Measurements from ENCODE around the gene SYNE1. TPM values are rescaled to one million over a fixed set of nuclear protein-coding genes. Genes with fewer than 3 reads are reported as not detected.
A peak's percentile ranks its signal among the peaks of the same experiment; 100 is the strongest.

The SYNE1 gene
- total RNA-seq, 1 experiment from 2014 or later: 6.5 TPM

- no peak overlapping the region for H3K4me3 Mint-ChIP-seq
- H3K27ac Mint-ChIP-seq: no peak overlapping the region
- DNase-seq (ENCODE audit: low spot score): no peak
- H3K27me3 Mint-ChIP-seq (ENCODE audit: low read depth): no peaks in the 10 kb centered on the region
- peaks cover 5% of the 10 kb centered on the region; the same call in 1 of the 2 replicates for H3K4me1 Mint-ChIP-seq
- ATAC-seq: no peak
- H3K36me3 Mint-ChIP-seq: no peaks in the 10 kb centered on the region
- CTCF ChIA-PET: no interaction called here
- peaks cover 3% of the 10 kb centered on the region; the same call in 1 of the 2 replicates for H3K9me3 Mint-ChIP-seq
- POLR2A ChIA-PET: no interaction called here
- TF ChIP-seq TP53 (CRISPR knock-in tag; IDR thresholded peaks at IDR 0.05) (no peak), GABPB1 (CRISPR knock-in tag; IDR thresholded peaks at IDR 0.05) (no peak), TEAD1 (CRISPR knock-in tag; IDR thresholded peaks at IDR 0.05) (no peak), PRRX2 (CRISPR knock-in tag; IDR thresholded peaks at IDR 0.05) (no peak), AR (CRISPR knock-in tag; IDR thresholded peaks at IDR 0.05) (no peak), RORB (CRISPR knock-in tag; IDR thresholded peaks at IDR 0.05) (no peak)
Observed at GRCh38 chr6:152375197-152375596, 262.0 kb downstream of the SYNE1 start.

GRCh38 chr6:152372945-152373344, 264.2 kb downstream of the SYNE1 start:
- Mint-ChIP-seq H3K36me3 (no peaks in the 10 kb centered on the region), H3K27me3 (ENCODE audit: low read depth) (no peaks in the 10 kb centered on the region), H3K4me3 (no peak overlapping the region), H3K9me3 (peaks cover 3% of the 10 kb centered on the region; the same call in 1 of the 2 replicates), H3K4me1 (peaks cover 8% of the 10 kb centered on the region; the same call in 1 of the 2 replicates), H3K27ac (no peak overlapping the region)
- no peak for TF ChIP-seq FOXP1 (CRISPR knock-in tag; IDR thresholded peaks at IDR 0.05; ENCODE audit: borderline replicate concordance)
- TF ChIP-seq JUN (CRISPR knock-in tag; IDR thresholded peaks at IDR 0.05): no peak
- TF ChIP-seq ZSCAN18 (CRISPR knock-in tag; IDR thresholded peaks at IDR 0.05): no peak
- no peak for TF ChIP-seq ZBTB21 (CRISPR knock-in tag; IDR thresholded peaks at IDR 0.05; ENCODE audit: borderline replicate concordance)
- CTCF ChIA-PET: no interaction called here
- POLR2A ChIA-PET: no interaction called here
- no peak for DNase-seq (ENCODE audit: low spot score)
- no peak for ATAC-seq

GRCh38 chr6:152371775-152372174, 265.4 kb downstream of the SYNE1 start:
- TF ChIP-seq PRDM15 (CRISPR knock-in tag; IDR thresholded peaks at IDR 0.05): no peak
- 0 out of 2 replicates have a peak, but pooled peaks have one; percentile 48 for TF ChIP-seq ZNF512 (CRISPR knock-in tag; IDR thresholded peaks at IDR 0.05; ENCODE audit: borderline replicate concordance)
- Mint-ChIP-seq H3K4me1 (peaks cover 8% of the 10 kb centered on the region; the same call in 1 of the 2 replicates), H3K4me3 (no peak overlapping the region), H3K36me3 (no peaks in the 10 kb centered on the region), H3K9me3 (peaks cover 3% of the 10 kb centered on the region; the same call in 1 of the 2 replicates), H3K27me3 (ENCODE audit: low read depth) (no peaks in the 10 kb centered on the region), H3K27ac (no peak overlapping the region)
- no peak for ATAC-seq
- ChIA-PET CTCF (no interaction called here), POLR2A (no interaction called here)
- DNase-seq (ENCODE audit: low spot score): no peak

Data from WTC11 (cell line).